Measurements from ENCODE around the gene SNORC.

DNA sequence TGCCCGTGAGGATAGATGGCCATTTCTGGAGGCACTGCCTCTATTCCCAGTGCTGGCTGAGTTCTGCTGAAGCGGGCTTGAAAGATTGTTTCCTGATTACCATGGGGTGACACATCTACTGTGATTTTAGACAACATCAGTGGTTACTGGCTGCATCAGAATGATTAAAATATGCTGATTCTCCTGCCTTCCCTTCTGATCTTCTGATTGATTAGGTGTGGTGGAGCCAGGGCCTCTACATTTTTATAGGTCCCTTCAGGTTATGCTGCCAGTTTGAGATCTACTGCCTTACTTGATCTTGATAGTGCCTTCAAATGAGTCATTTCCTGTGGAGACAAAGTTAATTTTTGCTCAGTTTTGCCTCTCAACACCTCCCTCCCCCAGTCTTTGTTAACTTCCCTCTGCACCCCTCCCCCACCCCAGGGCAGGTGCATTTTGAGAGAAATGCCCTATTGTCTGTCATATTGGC, 31.6 kb upstream of the SNORC start:
- TF ChIP-seq, protein P1, sequence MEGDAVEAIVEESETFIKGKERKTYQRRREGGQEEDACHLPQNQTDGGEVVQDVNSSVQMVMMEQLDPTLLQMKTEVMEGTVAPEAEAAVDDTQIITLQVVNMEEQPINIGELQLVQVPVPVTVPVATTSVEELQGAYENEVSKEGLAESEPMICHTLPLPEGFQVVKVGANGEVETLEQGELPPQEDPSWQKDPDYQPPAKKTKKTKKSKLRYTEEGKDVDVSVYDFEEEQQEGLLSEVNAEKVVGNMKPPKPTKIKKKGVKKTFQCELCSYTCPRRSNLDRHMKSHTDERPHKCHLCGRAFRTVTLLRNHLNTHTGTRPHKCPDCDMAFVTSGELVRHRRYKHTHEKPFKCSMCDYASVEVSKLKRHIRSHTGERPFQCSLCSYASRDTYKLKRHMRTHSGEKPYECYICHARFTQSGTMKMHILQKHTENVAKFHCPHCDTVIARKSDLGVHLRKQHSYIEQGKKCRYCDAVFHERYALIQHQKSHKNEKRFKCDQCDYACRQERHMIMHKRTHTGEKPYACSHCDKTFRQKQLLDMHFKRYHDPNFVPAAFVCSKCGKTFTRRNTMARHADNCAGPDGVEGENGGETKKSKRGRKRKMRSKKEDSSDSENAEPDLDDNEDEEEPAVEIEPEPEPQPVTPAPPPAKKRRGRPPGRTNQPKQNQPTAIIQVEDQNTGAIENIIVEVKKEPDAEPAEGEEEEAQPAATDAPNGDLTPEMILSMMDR (IDR thresholded peaks at IDR 0.05), result no peak
- TF ChIP-seq EZH2 (IDR thresholded peaks at IDR 0.05) (no peak), EZH2phosphoT487 (IDR thresholded peaks at IDR 0.05) (no peak)
